K562 treated with DMSO at 1 percent for 4 hours (cell line): ENCODE measurements around the gene SOWAHB. TPM values are rescaled to one million over a fixed set of nuclear protein-coding genes. Genes with fewer than 3 reads are reported as not detected.

Source experiments
- total RNA-seq: library from RNA; unstranded; fragments of 300-600 nt; gene quantifications from 2 replicates; pipeline ENCODE4 v1.2.3, GENCODE V29; 2022; ENCODE audit not compliant: insufficient read depth

Gene SOWAHB, protein sequence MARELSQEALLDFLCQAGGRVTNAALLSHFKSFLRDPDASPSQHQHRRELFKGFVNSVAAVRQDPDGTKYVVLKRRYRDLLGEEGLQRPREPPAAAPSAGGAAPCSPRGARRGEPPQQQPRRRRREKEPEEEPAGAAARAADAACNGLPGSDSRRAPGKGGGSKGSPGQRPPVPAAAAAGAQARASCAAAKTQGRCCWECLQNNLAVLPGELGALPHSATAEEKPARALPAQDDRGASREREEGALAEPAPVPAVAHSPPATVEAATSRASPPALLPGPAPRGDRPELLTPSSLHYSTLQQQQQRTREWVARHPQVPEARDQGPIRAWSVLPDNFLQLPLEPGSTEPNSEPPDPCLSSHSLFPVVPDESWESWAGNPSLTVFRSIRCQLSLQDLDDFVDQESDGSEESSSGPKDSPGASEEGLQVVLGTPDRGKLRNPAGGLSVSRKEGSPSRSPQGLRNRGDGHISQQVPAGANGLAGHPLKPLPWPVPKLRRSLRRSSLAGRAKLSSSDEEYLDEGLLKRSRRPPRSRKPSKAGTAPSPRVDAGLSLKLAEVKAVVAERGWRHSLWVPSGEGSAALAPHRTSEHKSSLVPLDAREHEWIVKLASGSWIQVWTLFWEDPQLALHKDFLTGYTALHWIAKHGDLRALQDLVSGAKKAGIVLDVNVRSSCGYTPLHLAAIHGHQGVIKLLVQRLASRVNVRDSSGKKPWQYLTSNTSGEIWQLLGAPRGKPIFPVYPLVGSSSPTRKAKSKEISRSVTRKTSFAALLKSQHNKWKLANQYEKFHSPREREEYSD
- total RNA-seq: not detected in 2 replicates

DNA sequence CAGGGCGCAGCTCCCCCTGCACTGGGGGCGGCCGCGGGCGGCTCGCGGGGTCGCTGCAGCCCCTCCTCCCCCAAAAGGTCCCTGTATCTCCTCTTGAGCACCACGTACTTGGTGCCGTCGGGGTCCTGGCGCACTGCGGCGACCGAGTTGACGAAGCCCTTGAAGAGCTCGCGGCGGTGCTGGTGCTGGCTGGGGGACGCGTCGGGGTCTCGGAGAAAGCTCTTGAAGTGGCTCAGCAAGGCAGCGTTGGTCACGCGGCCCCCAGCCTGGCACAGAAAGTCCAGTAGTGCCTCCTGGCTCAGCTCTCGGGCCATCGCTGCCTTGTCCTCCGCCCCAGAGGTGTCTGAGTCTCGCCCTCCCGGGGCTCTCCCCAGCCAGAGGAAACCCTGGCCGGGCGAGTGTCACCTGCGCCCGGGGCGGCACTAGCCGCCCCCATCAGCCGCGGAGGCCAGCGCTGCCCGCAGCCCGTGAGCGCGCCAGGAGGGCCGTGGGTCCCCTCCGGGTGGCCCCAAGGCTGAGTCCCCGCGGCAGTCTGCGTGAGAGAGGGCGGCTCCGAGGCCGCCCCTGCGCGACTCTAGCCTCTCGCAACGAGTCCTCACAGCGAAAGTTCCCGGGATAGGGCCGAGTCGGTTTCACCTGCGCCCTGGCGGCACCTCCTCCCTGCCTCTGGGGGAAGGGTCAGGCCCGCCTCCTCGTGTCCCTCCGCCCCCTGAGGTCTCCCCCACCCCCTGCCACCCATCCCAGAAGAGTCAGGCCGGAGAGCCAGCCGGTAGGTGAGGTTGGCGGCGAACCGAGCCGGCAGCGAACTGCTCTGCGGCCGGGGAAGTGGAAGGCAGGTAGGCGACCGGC lies at the start of gene SOWAHB:
SOWAHB (minus strand) TSS at position 609 of the 849 bp plus-strand sequence; CDS start at position 314, 295 bp downstream.

Other genes starting within 250 kb of the SOWAHB start
- gene SEPTIN11, start 51.6 kb upstream of the SOWAHB start, total RNA-seq: 30.2 and 35.3 TPM in 2 replicates
- 141 and 144 TPM in 2 replicates for gene CCNI, start 177.8 kb upstream of the SOWAHB start, total RNA-seq